C4-2B (cell line): ENCODE measurements around the gene ASCL1.

Experiments
- ZFX ChIP-seq: fragments of 450-650 bp; IDR thresholded peaks from 2 replicates; pipeline ENCODE4 v1.6.1; 2017
- TF ChIP-seq, protein P1 (sequence below): fragments of 450-650 bp; conservative IDR thresholded peaks from 2 replicates; pipeline ENCODE4 v1.5.1; 2017; ENCODE audit warnings: mild to moderate bottlenecking

GRCh38 chr12:102950107-102950949, 7.1 kb upstream of the ASCL1 start:
- TF ChIP-seq, protein P1, sequence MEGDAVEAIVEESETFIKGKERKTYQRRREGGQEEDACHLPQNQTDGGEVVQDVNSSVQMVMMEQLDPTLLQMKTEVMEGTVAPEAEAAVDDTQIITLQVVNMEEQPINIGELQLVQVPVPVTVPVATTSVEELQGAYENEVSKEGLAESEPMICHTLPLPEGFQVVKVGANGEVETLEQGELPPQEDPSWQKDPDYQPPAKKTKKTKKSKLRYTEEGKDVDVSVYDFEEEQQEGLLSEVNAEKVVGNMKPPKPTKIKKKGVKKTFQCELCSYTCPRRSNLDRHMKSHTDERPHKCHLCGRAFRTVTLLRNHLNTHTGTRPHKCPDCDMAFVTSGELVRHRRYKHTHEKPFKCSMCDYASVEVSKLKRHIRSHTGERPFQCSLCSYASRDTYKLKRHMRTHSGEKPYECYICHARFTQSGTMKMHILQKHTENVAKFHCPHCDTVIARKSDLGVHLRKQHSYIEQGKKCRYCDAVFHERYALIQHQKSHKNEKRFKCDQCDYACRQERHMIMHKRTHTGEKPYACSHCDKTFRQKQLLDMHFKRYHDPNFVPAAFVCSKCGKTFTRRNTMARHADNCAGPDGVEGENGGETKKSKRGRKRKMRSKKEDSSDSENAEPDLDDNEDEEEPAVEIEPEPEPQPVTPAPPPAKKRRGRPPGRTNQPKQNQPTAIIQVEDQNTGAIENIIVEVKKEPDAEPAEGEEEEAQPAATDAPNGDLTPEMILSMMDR: peak; percentile 32
- TF ChIP-seq ZFX: no peak
